Measurements from ENCODE around the gene TRAK1. TPM values are rescaled to one million over a fixed set of nuclear protein-coding genes. Genes with fewer than 3 reads are reported as not detected.
A peak's percentile ranks its signal among the peaks of the same experiment; 100 is the strongest.

The TRAK1 gene
- total RNA-seq, 1 donor from 2014 or later, result 41.7 TPM

- Histone ChIP-seq H3K36me3 (ENCODE audit: control insufficient read depth, insufficient read depth, low read length) (no peaks in the 10 kb centered on the region), H3K4me3 (ENCODE audit: low read depth, low read length) (no peak overlapping the region), H3K27me3 (ENCODE audit: control insufficient read depth, insufficient read depth, low read length) (no peaks in the 10 kb centered on the region)
- no peak for DNase-seq (ENCODE audit: low read depth)
- no peak for TF ChIP-seq CTCF (IDR thresholded peaks at IDR 0.05; ENCODE audit: insufficient read depth, low read length, poor library complexity, severe bottlenecking)
Observed at GRCh38 chr3:42226470-42227425, 135.6 kb downstream of the TRAK1 start.

GRCh38 chr3:42228796-42229195 is 137.6 kb downstream of the TRAK1 start:
- no peaks in the 10 kb centered on the region for H3K27me3 ChIP-seq (ENCODE audit: control insufficient read depth, insufficient read depth, low read length)
- no peak overlapping the region for H3K4me3 ChIP-seq (ENCODE audit: low read depth, low read length)
- no peaks in the 10 kb centered on the region for H3K36me3 ChIP-seq (ENCODE audit: control insufficient read depth, insufficient read depth, low read length)
- DNase-seq (ENCODE audit: low read depth), result no peak
- TF ChIP-seq CTCF (IDR thresholded peaks at IDR 0.05; ENCODE audit: insufficient read depth, low read length, poor library complexity, severe bottlenecking), result no peak

GRCh38 chr3:42229266-42229941 is 138.2 kb downstream of the TRAK1 start:
- H3K36me3 ChIP-seq (ENCODE audit: control insufficient read depth, insufficient read depth, low read length), result no peaks in the 10 kb centered on the region
- H3K27me3 ChIP-seq (ENCODE audit: control insufficient read depth, insufficient read depth, low read length), result no peaks in the 10 kb centered on the region
- TF ChIP-seq CTCF (IDR thresholded peaks at IDR 0.05; ENCODE audit: insufficient read depth, low read length, poor library complexity, severe bottlenecking), result no peak
- no peak for DNase-seq (ENCODE audit: low read depth)
- no peak overlapping the region for H3K4me3 ChIP-seq (ENCODE audit: low read depth, low read length)

- DNase-seq (ENCODE audit: low read depth), result no peak
- H3K36me3 ChIP-seq (ENCODE audit: control insufficient read depth, insufficient read depth, low read length), result no peaks in the 10 kb centered on the region
- H3K4me3 ChIP-seq (ENCODE audit: low read depth, low read length), result no peak overlapping the region
- TF ChIP-seq CTCF (IDR thresholded peaks at IDR 0.05; ENCODE audit: insufficient read depth, low read length, poor library complexity, severe bottlenecking), result peak; percentile 52
- no peaks in the 10 kb centered on the region for H3K27me3 ChIP-seq (ENCODE audit: control insufficient read depth, insufficient read depth, low read length)
Observed at GRCh38 chr3:42229942-42230688, 139.0 kb downstream of the TRAK1 start.

- H3K4me3 ChIP-seq (ENCODE audit: low read depth, low read length), result no peak overlapping the region
- H3K27me3 ChIP-seq (ENCODE audit: control insufficient read depth, insufficient read depth, low read length), result no peaks in the 10 kb centered on the region
- no peak for DNase-seq (ENCODE audit: low read depth)
- no peak for TF ChIP-seq CTCF (IDR thresholded peaks at IDR 0.05; ENCODE audit: insufficient read depth, low read length, poor library complexity, severe bottlenecking)
- no peaks in the 10 kb centered on the region for H3K36me3 ChIP-seq (ENCODE audit: control insufficient read depth, insufficient read depth, low read length)
Observed at GRCh38 chr3:42230860-42231259, 139.7 kb downstream of the TRAK1 start.
